ENCODE results near the gene HOXA4.

Gene HOXA4

GRCh38 chr7:27115221-27116026 lies 15.1 kb downstream of the HOXA4 start:
- no peak for DNase-seq

GRCh38 chr7:27114881-27115220 lies 15.7 kb downstream of the HOXA4 start:
- DNase-seq = no peak

- DNase-seq = no peak
These were observed 16.4 kb downstream of the HOXA4 start for GRCh38 chr7:27113991-27114769.

GRCh38 chr7:27112955-27113949 lies 17.3 kb downstream of the HOXA4 start:
- DNase-seq = no peak

- DNase-seq = no peak
These were observed 18.2 kb downstream of the HOXA4 start for GRCh38 chr7:27112361-27112760.

GRCh38 chr7:27111751-27112277 lies 18.7 kb downstream of the HOXA4 start:
- no peak for DNase-seq

- no peak for DNase-seq
These were observed 19.4 kb downstream of the HOXA4 start for GRCh38 chr7:27111042-27111750.

- DNase-seq = no peak
These were observed 20.1 kb downstream of the HOXA4 start for GRCh38 chr7:27110186-27111031.

GRCh38 chr7:27109466-27110185 lies 20.9 kb downstream of the HOXA4 start:
- DNase-seq = no peak

GRCh38 chr7:27108390-27109127 lies 22.0 kb downstream of the HOXA4 start:
- no peak for DNase-seq

- no peak for DNase-seq
These were observed 22.9 kb downstream of the HOXA4 start for GRCh38 chr7:27107391-27108381.

GRCh38 chr7:27106901-27107240 lies 23.7 kb downstream of the HOXA4 start:
- DNase-seq = no peak

GRCh38 chr7:27106181-27106900 lies 24.2 kb downstream of the HOXA4 start:
- DNase-seq = no peak

- DNase-seq = no peak
These were observed 25.1 kb downstream of the HOXA4 start for GRCh38 chr7:27105301-27106031.

- no peak for DNase-seq
These were observed 26.1 kb downstream of the HOXA4 start for GRCh38 chr7:27104341-27105058.

GRCh38 chr7:27103489-27104226 lies 26.9 kb downstream of the HOXA4 start:
- DNase-seq = no peak

Measured in activated CD4-positive, alpha-beta T cell treated with anti-CD3 and anti-CD28 coated beads for 1 hour (primary cell).